ENCODE data around the gene ALB. TPM values are rescaled to one million over a fixed set of nuclear protein-coding genes. Genes with fewer than 3 reads are reported as not detected.

The ALB gene
- total and polyA plus RNA-seq, 2 donors (not counting 1 experiment from before 2014, with no cell fraction given), result 0.03 TPM; not detected in 1

DNA sequence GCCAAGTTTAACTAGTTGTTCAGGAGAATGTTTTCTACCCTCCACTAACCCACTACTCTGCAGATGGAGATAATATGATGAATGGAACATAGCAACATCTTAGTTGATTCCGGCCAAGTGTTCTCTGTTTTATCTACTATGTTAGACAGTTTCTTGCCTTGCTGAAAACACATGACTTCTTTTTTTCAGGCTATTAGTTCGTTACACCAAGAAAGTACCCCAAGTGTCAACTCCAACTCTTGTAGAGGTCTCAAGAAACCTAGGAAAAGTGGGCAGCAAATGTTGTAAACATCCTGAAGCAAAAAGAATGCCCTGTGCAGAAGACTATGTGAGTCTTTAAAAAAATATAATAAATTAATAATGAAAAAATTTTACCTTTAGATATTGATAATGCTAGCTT lies 13.3 kb downstream of the ALB start:
- no peak overlapping the region for H3K9ac ChIP-seq (ENCODE audit: insufficient read depth, low read length)
- H3K79me2 ChIP-seq (ENCODE audit: control insufficient read depth, insufficient read depth, low read length), result no peaks in the 10 kb centered on the region
- no peaks in the 10 kb centered on the region for H3K27me3 ChIP-seq (ENCODE audit: control insufficient read depth, insufficient read depth, low read length)
- no peaks in the 10 kb centered on the region for H4K20me1 ChIP-seq (ENCODE audit: control insufficient read depth, extremely low read depth, insufficient read depth, low read length)
- TF ChIP-seq EZH2 (IDR thresholded peaks at IDR 0.05; ENCODE audit: low read length, missing control alignments) (no peak), CTCF (conservative IDR thresholded peaks at IDR 0.05 in 1 of 2, IDR thresholded peaks at IDR 0.05 in 1 of 2; ENCODE audit: low read depth in 1 of 2, low read length in 2 of 2) (no peak)
- H3K9me3 ChIP-seq (ENCODE audit: control insufficient read depth, insufficient read depth, low read depth, low read length), result no peaks in the 10 kb centered on the region
- no peak for DNase-seq (ENCODE audit: low read depth in 2 of 2)
- H3K36me3 ChIP-seq (ENCODE audit: control insufficient read depth, insufficient read depth, low read length), result no peaks in the 10 kb centered on the region
- H3K4me2 ChIP-seq (ENCODE audit: extremely low read depth, insufficient read depth, low read length), result no peak overlapping the region
- H2AFZ ChIP-seq (ENCODE audit: low read length), result no peak overlapping the region
- H3K4me1 ChIP-seq (ENCODE audit: control insufficient read depth, extremely low read depth, insufficient read depth, low read length), result no peaks in the 10 kb centered on the region
- no peak overlapping the region for H3K27ac ChIP-seq (ENCODE audit: insufficient read depth, low read length)
- no peak overlapping the region for H3K4me3 ChIP-seq (replicated peaks in 1 of 4; ENCODE audit: control extremely low read depth in 1 of 4, insufficient read depth in 1 of 4, low read depth in 3 of 4, low read length in 4 of 4)

DNA sequence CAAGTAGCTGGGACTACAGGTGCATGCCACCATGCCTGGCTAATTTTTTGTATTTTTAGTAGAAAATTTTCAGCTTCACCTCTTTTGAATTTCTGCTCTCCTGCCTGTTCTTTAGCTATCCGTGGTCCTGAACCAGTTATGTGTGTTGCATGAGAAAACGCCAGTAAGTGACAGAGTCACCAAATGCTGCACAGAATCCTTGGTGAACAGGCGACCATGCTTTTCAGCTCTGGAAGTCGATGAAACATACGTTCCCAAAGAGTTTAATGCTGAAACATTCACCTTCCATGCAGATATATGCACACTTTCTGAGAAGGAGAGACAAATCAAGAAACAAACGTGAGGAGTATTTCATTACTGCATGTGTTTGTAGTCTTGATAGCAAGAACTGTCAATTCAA lies 13.9 kb downstream of the ALB start:
- Histone ChIP-seq H3K36me3 (ENCODE audit: control insufficient read depth, insufficient read depth, low read length) (no peaks in the 10 kb centered on the region), H3K4me1 (ENCODE audit: control insufficient read depth, extremely low read depth, insufficient read depth, low read length) (no peaks in the 10 kb centered on the region), H4K20me1 (ENCODE audit: control insufficient read depth, extremely low read depth, insufficient read depth, low read length) (no peaks in the 10 kb centered on the region), H3K27ac (ENCODE audit: insufficient read depth, low read length) (no peak overlapping the region), H2AFZ (ENCODE audit: low read length) (no peak overlapping the region), H3K9ac (ENCODE audit: insufficient read depth, low read length) (no peak overlapping the region), H3K4me2 (ENCODE audit: extremely low read depth, insufficient read depth, low read length) (no peak overlapping the region), H3K79me2 (ENCODE audit: control insufficient read depth, insufficient read depth, low read length) (no peaks in the 10 kb centered on the region), H3K4me3 (replicated peaks in 1 of 4; ENCODE audit: control extremely low read depth in 1 of 4, insufficient read depth in 1 of 4, low read depth in 3 of 4, low read length in 4 of 4) (no peak overlapping the region), H3K27me3 (ENCODE audit: control insufficient read depth, insufficient read depth, low read length) (no peaks in the 10 kb centered on the region), H3K9me3 (ENCODE audit: control insufficient read depth, insufficient read depth, low read depth, low read length) (no peaks in the 10 kb centered on the region)
- TF ChIP-seq EZH2 (IDR thresholded peaks at IDR 0.05; ENCODE audit: low read length, missing control alignments) (no peak), CTCF (conservative IDR thresholded peaks at IDR 0.05 in 1 of 2, IDR thresholded peaks at IDR 0.05 in 1 of 2; ENCODE audit: low read depth in 1 of 2, low read length in 2 of 2) (no peak)
- DNase-seq (ENCODE audit: low read depth in 2 of 2), result peak; percentile 9

- H4K20me1 ChIP-seq (ENCODE audit: control insufficient read depth, extremely low read depth, insufficient read depth, low read length), result no peaks in the 10 kb centered on the region
- no peaks in the 10 kb centered on the region for H3K9me3 ChIP-seq (ENCODE audit: control insufficient read depth, insufficient read depth, low read depth, low read length)
- no peak overlapping the region for H3K27ac ChIP-seq (ENCODE audit: insufficient read depth, low read length)
- no peak overlapping the region for H3K4me2 ChIP-seq (ENCODE audit: extremely low read depth, insufficient read depth, low read length)
- no peaks in the 10 kb centered on the region for H3K27me3 ChIP-seq (ENCODE audit: control insufficient read depth, insufficient read depth, low read length)
- no peaks in the 10 kb centered on the region for H3K36me3 ChIP-seq (ENCODE audit: control insufficient read depth, insufficient read depth, low read length)
- no peak overlapping the region for H3K4me3 ChIP-seq (replicated peaks in 1 of 4; ENCODE audit: control extremely low read depth in 1 of 4, insufficient read depth in 1 of 4, low read depth in 3 of 4, low read length in 4 of 4)
- H3K79me2 ChIP-seq (ENCODE audit: control insufficient read depth, insufficient read depth, low read length), result no peaks in the 10 kb centered on the region
- no peak overlapping the region for H3K9ac ChIP-seq (ENCODE audit: insufficient read depth, low read length)
- TF ChIP-seq EZH2 (IDR thresholded peaks at IDR 0.05; ENCODE audit: low read length, missing control alignments), result no peak
- no peak for TF ChIP-seq CTCF (conservative IDR thresholded peaks at IDR 0.05 in 1 of 2, IDR thresholded peaks at IDR 0.05 in 1 of 2; ENCODE audit: low read depth in 1 of 2, low read length in 2 of 2)
- no peak for DNase-seq (ENCODE audit: low read depth in 2 of 2)
- H2AFZ ChIP-seq (ENCODE audit: low read length), result no peak overlapping the region
- no peaks in the 10 kb centered on the region for H3K4me1 ChIP-seq (ENCODE audit: control insufficient read depth, extremely low read depth, insufficient read depth, low read length)
Measured at GRCh38 chr4:73418677-73419076, 14.6 kb downstream of the ALB start.
